Sigmoid colon (tissue), 4 donors: ENCODE results near the gene IRGC.

Source experiments
- CTCF ChIP-seq, 4 experiments: fragments of 450-650 bp in 3 of 4; fragments of 200-600 bp in 1 of 4; IDR thresholded peaks; one replicate each; pipeline ENCODE4 v1.5.1; 2016 to 2019; ENCODE audit warnings: antibody characterized with exemption in 4 of 4, mild to moderate bottlenecking in 3 of 4, moderate library complexity in 2 of 4
- EP300 ChIP-seq, 4 donors: sonication (generic); formaldehyde crosslinking; IDR thresholded peaks; one replicate each; pipeline ENCODE4 v1.6.1; 2017; ENCODE audit warnings: antibody characterized with exemption in 4 of 4

- TF ChIP-seq EP300 (IDR thresholded peaks at IDR 0.05): no peak
- no peak for TF ChIP-seq CTCF (IDR thresholded peaks at IDR 0.05)
Observed at GRCh38 chr19:43762814-43763213, 46.9 kb downstream of the IRGC start.
